ENCODE measurements around the gene FAM120B. TPM values are rescaled to one million over a fixed set of nuclear protein-coding genes. Genes with fewer than 3 reads are reported as not detected.
A peak's percentile ranks its signal among the peaks of the same experiment; 100 is the strongest.

The FAM120B gene
- total and polyA plus RNA-seq, 2 experiments from 2014 or later, result 7.2 to 16.7 TPM

- TF ChIP-seq ZNF114 (CRISPR knock-in tag; IDR thresholded peaks at IDR 0.05) (no peak), CTCF (conservative IDR thresholded peaks at IDR 0.05; ENCODE audit: low read depth in 2 of 2) (no peak), CREB1 (CRISPR knock-in tag; IDR thresholded peaks at IDR 0.05; ENCODE audit: low read depth) (no peak), NANOG (IDR thresholded peaks at IDR 0.05; ENCODE audit: borderline replicate concordance) (no peak), EZH2phosphoT487 (IDR thresholded peaks at IDR 0.05; ENCODE audit: unreplicated experiment) (no peak)
These were observed 129.8 kb downstream of the FAM120B start (continued) for GRCh38 chr6:170436209-170436809.

GRCh38 chr6:170437719-170438401 is 131.3 kb downstream of the FAM120B start:
- DNase-seq (ENCODE audit: low spot score) (no peak), ATAC-seq (no peak)
- H3K4me1 ChIP-seq (ENCODE audit: insufficient read depth), result peaks cover 10% of the 10 kb centered on the region; the same call in 1 of the 2 replicates
- Mint-ChIP-seq H3K27ac (no peak overlapping the region), H3K9me3 (peaks cover 3% of the 10 kb centered on the region; the same call in 1 of the 3 replicates), H3K27me3 (ENCODE audit: insufficient read depth, low read depth, poor library complexity) (peaks cover 9% of the 10 kb centered on the region), H3K36me3 (ENCODE audit: low read depth) (peaks cover 2% of the 10 kb centered on the region; the same call in 1 of the 3 replicates), H3K4me3 (peak overlapping the region; percentile 10; the same call in 1 of the 3 replicates), H3K4me1 (peaks cover 21% of the 10 kb centered on the region)
- H2AFZ ChIP-seq, result peak overlapping the region; percentile 92
- H3K27me3 ChIP-seq (ENCODE audit: insufficient read depth), result no peaks in the 10 kb centered on the region
- no peak overlapping the region for H3K27ac ChIP-seq (ENCODE audit: low read depth)
- 0 out of 2 replicates have a peak, but pooled peaks cover 3% of the 10 kb centered on the region for H3K9me2 ChIP-seq (ENCODE audit: insufficient read depth)
- H3K4me2 ChIP-seq, result no peak overlapping the region
- H4K20me1 ChIP-seq (replicated peaks; ENCODE audit: insufficient read depth), result no peaks in the 10 kb centered on the region
- no peaks in the 10 kb centered on the region for H3K36me3 ChIP-seq (ENCODE audit: insufficient read depth)
- H3K4me3 ChIP-seq, result no peak overlapping the region
- H3F3A ChIP-seq (replicated peaks; ENCODE audit: low read depth), result no peaks in the 10 kb centered on the region
- no peaks in the 10 kb centered on the region for H3K79me2 ChIP-seq (replicated peaks; ENCODE audit: insufficient read depth)
- TF ChIP-seq CTCF (conservative IDR thresholded peaks at IDR 0.05; ENCODE audit: low read depth in 2 of 2), result no peak
- TF ChIP-seq CREB1 (CRISPR knock-in tag; IDR thresholded peaks at IDR 0.05; ENCODE audit: low read depth), result no peak
- no peak for TF ChIP-seq STAT1 (IDR thresholded peaks at IDR 0.05; ENCODE audit: unreplicated experiment)
- TF ChIP-seq JUNB (IDR thresholded peaks at IDR 0.05; ENCODE audit: unreplicated experiment), result no peak
- TF ChIP-seq ETS1 (IDR thresholded peaks at IDR 0.05), result no peak
- no peak for TF ChIP-seq REST (IDR thresholded peaks at IDR 0.05; ENCODE audit: unreplicated experiment)
- TF ChIP-seq NANOG (IDR thresholded peaks at IDR 0.05; ENCODE audit: borderline replicate concordance), result no peak
- no peak for TF ChIP-seq POLR2AphosphoS5 (IDR thresholded peaks at IDR 0.05; ENCODE audit: low read depth)

All from GM23338 (cell line).